Colonic mucosa (tissue), 4 donors: ENCODE data around the gene OPCML. TPM values are rescaled to one million over a fixed set of nuclear protein-coding genes. Genes with fewer than 3 reads are reported as not detected.

Experiments used
- DNase-seq: peaks from one replicate; pipeline ENCODE4 v3.0.0-alpha.2; 2020
- H3K27ac ChIP-seq: fragments of 200-600 bp; one replicate; pipeline ENCODE4 v1.8.0; 2021
- H3K27me3 ChIP-seq: fragments of 200-600 bp; one replicate; pipeline ENCODE4 v1.8.0; 2021
- H3K36me3 ChIP-seq: fragments of 200-600 bp; one replicate; pipeline ENCODE4 v1.8.0; 2021
- H3K4me1 ChIP-seq: fragments of 200-600 bp; one replicate; pipeline ENCODE4 v1.8.0; 2021; ENCODE audit warnings: mild to moderate bottlenecking
- H3K4me3 ChIP-seq: fragments of 200-600 bp; one replicate; pipeline ENCODE4 v1.8.0; 2021
- H3K9ac ChIP-seq, 2 donors: one replicate each; pipeline ENCODE4 v1.7.0; 2013; ENCODE audit warnings: control low read depth in 2 of 2, low read depth in 2 of 2, low read length in 2 of 2
- H3K9me3 ChIP-seq: fragments of 200-600 bp; one replicate; pipeline ENCODE4 v1.8.0; 2021
- CTCF ChIP-seq: fragments of 200-600 bp; IDR thresholded peaks from one replicate; pipeline ENCODE4 v1.8.0; 2022; ENCODE audit warnings: antibody characterized with exemption, mild to moderate bottlenecking
- intact Hi-C: fragments of 100-400 bp; cut with DNase I; formaldehyde crosslinking; loops from one replicate; pipeline ENCODE4 v1.14.1; 2022
- total RNA-seq, 2 donors: library from RNA; stranded (reverse); fragmentation: NEBNext Ultra II Directional in 1 of 2; extraction: Animal tissue kit (Norgen Biotek cat#: 25700) in 1 of 2; gene quantifications; one replicate each; pipeline ENCODE4 v1.2.1, GENCODE V29; 2021
- donor health status: healthy.
- donor health status: DM: no; HTN: no; CAD: no.
- donor health status: DM: no; HTN: no; CAD: no.

Gene OPCML
- total RNA-seq, 2 donors from 2014 or later: 0.08 TPM; not detected in 1

- TF ChIP-seq CTCF: no peak
- intact Hi-C loops: no loop called here
- Histone ChIP-seq H3K9ac (no peak overlapping the region), H3K27me3 (no peaks in the 10 kb centered on the region), H3K4me3 (no peak overlapping the region), H3K9me3 (no peaks in the 10 kb centered on the region), H3K27ac (no peak overlapping the region), H3K36me3 (no peaks in the 10 kb centered on the region), H3K4me1 (no peaks in the 10 kb centered on the region)
- no peak for DNase-seq
These were observed 150.0 kb downstream of the OPCML start for GRCh38 chr11:133382131-133382812.

GRCh38 chr11:133381761-133382130 lies 150.6 kb downstream of the OPCML start:
- intact Hi-C loops: no loop called here
- Histone ChIP-seq H3K27ac (no peak overlapping the region), H3K9ac (no peak overlapping the region), H3K4me1 (no peaks in the 10 kb centered on the region), H3K9me3 (no peaks in the 10 kb centered on the region), H3K4me3 (no peak overlapping the region), H3K36me3 (no peaks in the 10 kb centered on the region), H3K27me3 (no peaks in the 10 kb centered on the region)
- DNase-seq: no peak
- TF ChIP-seq CTCF: no peak

- H3K4me3 ChIP-seq: no peak overlapping the region
- no peaks in the 10 kb centered on the region for H3K27me3 ChIP-seq
- no peak for TF ChIP-seq CTCF
- no peak overlapping the region for H3K27ac ChIP-seq
- no peak for DNase-seq
- H3K4me1 ChIP-seq: no peaks in the 10 kb centered on the region
- H3K36me3 ChIP-seq: no peaks in the 10 kb centered on the region
- intact Hi-C loops: no loop called here
- no peak overlapping the region for H3K9ac ChIP-seq
- no peaks in the 10 kb centered on the region for H3K9me3 ChIP-seq
These were observed 166.2 kb downstream of the OPCML start for GRCh38 chr11:133366147-133366546.

GRCh38 chr11:133362916-133363315 lies 169.4 kb downstream of the OPCML start:
- H3K27ac ChIP-seq: no peak overlapping the region
- no peak for TF ChIP-seq CTCF
- H3K36me3 ChIP-seq: no peaks in the 10 kb centered on the region
- H3K9ac ChIP-seq: no peak overlapping the region
- intact Hi-C loops: no loop called here
- no peak for DNase-seq
- no peaks in the 10 kb centered on the region for H3K27me3 ChIP-seq
- H3K4me1 ChIP-seq: no peaks in the 10 kb centered on the region
- no peak overlapping the region for H3K4me3 ChIP-seq
- no peaks in the 10 kb centered on the region for H3K9me3 ChIP-seq

- TF ChIP-seq CTCF: no peak
- H3K27ac ChIP-seq: no peak overlapping the region
- intact Hi-C loops: no loop called here
These were observed 170.1 kb downstream of the OPCML start for GRCh38 chr11:133362156-133362555.

More at GRCh38 chr11:133362156-133362555, 170.1 kb downstream of the OPCML start:
- H3K27me3 ChIP-seq: no peaks in the 10 kb centered on the region
- H3K9me3 ChIP-seq: no peaks in the 10 kb centered on the region
- no peak for DNase-seq
- H3K4me1 ChIP-seq: no peaks in the 10 kb centered on the region
- H3K9ac ChIP-seq: no peak overlapping the region
- H3K36me3 ChIP-seq: no peaks in the 10 kb centered on the region
- no peak overlapping the region for H3K4me3 ChIP-seq
